Stromal cell of bone marrow (primary cell): ENCODE results near the gene AURKA.
A peak's percentile ranks its signal among the peaks of the same experiment; 100 is the strongest.
"Not testable (repeated sequence)": the region's sequence is repeated elsewhere in the genome, so short reads cannot be mapped to it uniquely, and the experiment has no call there.

Source experiments
- DNase-seq: peaks from one replicate; pipeline ENCODE4 v3.0.0-alpha.2; 2012; ENCODE audit warnings: low read depth

Gene AURKA

GRCh38 chr20:56359212-56360132 is 32.5 kb downstream of the AURKA start:
- peak; percentile 48 for DNase-seq

- DNase-seq, result peak; percentile 88
These were observed 33.3 kb downstream of the AURKA start, which contains the start of gene FAM210B for GRCh38 chr20:56358600-56359211. FAM210B (plus strand) TSS chr20:56358974; CDS start chr20:56359006, 32 bp downstream.

GRCh38 chr20:56358070-56358469 is 33.9 kb downstream of the AURKA start:
- DNase-seq, result no peak

- DNase-seq, result no peak
These were observed 38.7 kb downstream of the AURKA start for GRCh38 chr20:56353356-56353755.

- DNase-seq, result no peak
These were observed 39.5 kb downstream of the AURKA start for GRCh38 chr20:56352345-56353055.

GRCh38 chr20:56350842-56351241 is 41.2 kb downstream of the AURKA start:
- DNase-seq, result no peak

- no peak for DNase-seq
These were observed 43.3 kb downstream of the AURKA start for GRCh38 chr20:56348746-56349145.

- no peak for DNase-seq
These were observed 43.7 kb downstream of the AURKA start for GRCh38 chr20:56348305-56348693.

- no peak for DNase-seq
These were observed 44.2 kb downstream of the AURKA start for GRCh38 chr20:56347628-56348304.

- DNase-seq, result no peak
These were observed 46.1 kb downstream of the AURKA start for GRCh38 chr20:56345911-56346310.

- DNase-seq, result no peak
These were observed 48.1 kb downstream of the AURKA start for GRCh38 chr20:56343861-56344381.

GRCh38 chr20:56342783-56343182 is 49.2 kb downstream of the AURKA start:
- DNase-seq, result no peak

GRCh38 chr20:56336709-56337108 is 55.3 kb downstream of the AURKA start:
- DNase-seq, result not testable (repeated sequence)

GRCh38 chr20:56328861-56329260 is 63.2 kb downstream of the AURKA start:
- DNase-seq, result no peak

GRCh38 chr20:56324806-56325205 is 67.2 kb downstream of the AURKA start:
- DNase-seq, result no peak

GRCh38 chr20:56323656-56324055 is 68.4 kb downstream of the AURKA start:
- DNase-seq, result no peak

- no peak for DNase-seq
These were observed 68.8 kb downstream of the AURKA start for GRCh38 chr20:56323206-56323605.

- peak; percentile 9 for DNase-seq
These were observed 69.3 kb downstream of the AURKA start for GRCh38 chr20:56322681-56323080.
